PC-3 (cell line): ENCODE measurements around the gene GOLM1. TPM values are rescaled to one million over a fixed set of nuclear protein-coding genes. Genes with fewer than 3 reads are reported as not detected.

ENCODE experiments used
- ATAC-seq: fragments of 200-7000 bp; cut with Tn5 transposase; 2 replicates; pipeline ENCODE4 v1.9.1; 2020; ENCODE audit warnings: mild to moderate bottlenecking, moderate library complexity
- BruUV-seq: library from RNA; stranded (reverse); fragments of 400-500 nt; replicated peaks from 2 replicates; lab custom pipeline; 2021; lab: Mats Ljungman, UMichigan
- CTCF ChIA-PET: fragments of 300-600 bp; sonication (Branson Sonifier 250); formaldehyde crosslinking; loops from one replicate; lab custom pipeline; 2022; ENCODE audit warnings: antibody characterized with exemption; lab: Charles Lee
- POLR2A ChIA-PET: fragments of 300-600 bp; sonication (Branson Sonifier 250); formaldehyde crosslinking; loops from one replicate; lab custom pipeline; 2022; ENCODE audit warnings: antibody characterized with exemption; ENCODE audit not compliant: unreplicated experiment; lab: Charles Lee
- DNase-seq: peaks from one replicate; pipeline ENCODE4 v3.0.0-alpha.2; 2015
- H2AFZ ChIP-seq: fragments of 300-600 bp; sonication (generic); 2 replicates; pipeline ENCODE4 v1.6.0; 2016; ENCODE audit warnings: antibody characterized with exemption, low read length
- H3F3A ChIP-seq: fragments of 300-600 bp; sonication (generic); one replicate; pipeline ENCODE4 v1.6.0; 2017; ENCODE audit warnings: antibody characterized with exemption, low read length, control low read depth, mild to moderate bottlenecking; ENCODE audit not compliant: unreplicated experiment
- H3K27ac ChIP-seq: fragments of 300-600 bp; sonication (generic); 2 replicates; pipeline ENCODE4 v1.5.1; 2016; ENCODE audit warnings: mild to moderate bottlenecking, low read length
- H3K27me3 ChIP-seq: fragments of 300-600 bp; sonication (generic); 2 replicates; pipeline ENCODE4 v1.6.1; 2016; ENCODE audit warnings: low read length, mixed read lengths
- H3K36me3 ChIP-seq: fragments of 300-600 bp; sonication (generic); 2 replicates; pipeline ENCODE4 v1.6.1; 2016; ENCODE audit warnings: low read depth, mixed run types, low read length, mixed read lengths
- H3K4me1 ChIP-seq: fragments of 300-600 bp; sonication (generic); 2 replicates; pipeline ENCODE4 v1.5.1; 2016; ENCODE audit warnings: low read length; ENCODE audit not compliant: insufficient read depth
- H3K4me2 ChIP-seq: fragments of 300-600 bp; sonication (generic); 2 replicates; pipeline ENCODE4 v1.6.0; 2016; ENCODE audit warnings: low read length
- H3K4me3 ChIP-seq: fragments of 300-600 bp; sonication (generic); 2 replicates; pipeline ENCODE4 v1.5.1; 2016; ENCODE audit warnings: mild to moderate bottlenecking, low read length, mixed read lengths
- H3K79me2 ChIP-seq: fragments of 300-600 bp; sonication (generic); 2 replicates; pipeline ENCODE4 v1.6.1; 2017; ENCODE audit warnings: low read length, mixed read lengths
- H3K9ac ChIP-seq: fragments of 300-600 bp; sonication (generic); 2 replicates; pipeline ENCODE4 v1.6.0; 2016; ENCODE audit warnings: mild to moderate bottlenecking, low read length
- H3K9me2 ChIP-seq: fragments of 300-600 bp; sonication (generic); replicated peaks from 2 replicates; pipeline ENCODE4 v1.6.1; 2016; ENCODE audit warnings: mixed run types, low read length, mixed read lengths
- H3K9me3 ChIP-seq: fragments of 300-600 bp; sonication (generic); 2 replicates; pipeline ENCODE4 v1.6.1; 2016; ENCODE audit warnings: low read length, mixed read lengths
- H4K20me1 ChIP-seq: fragments of 300-600 bp; sonication (generic); 2 replicates; pipeline ENCODE4 v1.6.1; 2016; ENCODE audit warnings: low read length, mixed read lengths
- EZH2 ChIP-seq: fragments of 300-600 bp; sonication (generic); IDR thresholded peaks from one replicate; pipeline ENCODE4 v1.6.1; 2017; ENCODE audit warnings: antibody characterized with exemption, mild to moderate bottlenecking, low read length; ENCODE audit not compliant: unreplicated experiment
- EZH2phosphoT487 ChIP-seq: fragments of 300-600 bp; sonication (generic); IDR thresholded peaks from 2 replicates; pipeline ENCODE4 v1.6.1; 2018; ENCODE audit warnings: mild to moderate bottlenecking, antibody characterized with exemption, low read length, borderline replicate concordance
- intact Hi-C: fragments of 100-400 bp; cut with micrococcal nuclease; formaldehyde crosslinking; loops from 2 replicates; pipeline ENCODE4 v1.9.0; 2023
- total RNA-seq: library from RNA; depleted of rRNA; stranded (reverse); fragments of >200 nt; gene quantifications from 2 replicates; pipeline ENCODE4 v1.2.3, GENCODE V29; 2014
- TF ChIP-seq, protein P1 (sequence below): fragments of 300-600 bp; sonication (generic); conservative IDR thresholded peaks from 2 replicates; pipeline ENCODE4 v1.5.1; 2017; ENCODE audit warnings: antibody characterized with exemption, low read depth, mild to moderate bottlenecking, low read length

Gene GOLM1
- total RNA-seq, 1 experiment from 2014 or later: 55.8 TPM

DNA sequence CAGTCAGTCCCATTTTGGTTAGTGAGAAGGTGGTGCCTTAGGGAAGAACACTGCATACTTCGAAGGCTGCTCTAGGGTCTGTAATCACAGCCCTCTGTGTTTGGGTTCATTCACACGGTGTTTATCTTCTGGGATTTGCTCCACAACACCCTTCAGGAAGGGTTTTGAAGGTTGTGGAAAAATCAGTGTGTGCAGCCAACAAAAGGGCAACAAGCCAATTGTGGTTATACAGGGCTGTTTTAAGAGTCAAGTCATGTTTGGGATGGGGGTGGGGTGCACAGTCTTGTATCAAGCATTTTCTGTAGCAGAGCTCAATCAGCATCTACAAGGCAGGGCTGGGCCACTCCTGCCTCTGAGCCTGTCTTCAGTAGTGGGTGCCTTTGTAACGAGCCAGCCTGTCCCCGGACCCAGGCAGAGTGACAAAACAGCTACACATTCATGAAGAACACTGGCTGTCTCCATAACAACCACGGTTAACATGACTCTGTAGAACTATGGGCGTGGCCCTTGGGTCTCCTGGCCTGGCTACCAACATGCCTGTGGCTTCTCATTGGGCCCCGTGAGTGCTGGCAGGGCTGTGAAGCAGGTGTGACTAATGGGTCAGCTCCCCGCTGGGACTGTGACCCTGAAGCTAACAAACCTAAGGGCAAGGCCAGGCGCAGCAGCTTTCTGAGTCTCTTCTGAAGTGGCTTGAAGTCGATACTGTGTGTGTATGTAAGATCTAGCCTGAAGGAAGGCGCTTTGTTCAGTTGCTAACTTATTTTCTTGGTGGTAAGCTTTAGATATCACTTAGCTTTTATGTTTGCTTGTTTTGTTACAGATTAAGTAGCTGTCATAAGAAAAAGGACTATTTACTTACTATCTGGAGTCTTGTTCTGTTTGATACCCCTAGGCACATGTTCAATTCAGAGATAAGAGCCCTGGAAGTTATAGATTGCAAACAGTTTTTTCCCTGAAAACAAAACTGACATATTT, 27.9 kb upstream of the GOLM1 start:
- ChIA-PET CTCF (interaction anchor here (0.5 kb wide), 1 partner anchor 109 kb away, joined by 10 read pairs; no protein-coding TSS in a partner anchor), POLR2A (no interaction called here)
- H3K9me2 ChIP-seq: no peaks in the 10 kb centered on the region
- no peaks in the 10 kb centered on the region for H3K9me3 ChIP-seq
- DNase-seq (peak; percentile 87), ATAC-seq (peak; percentile 95)
- no peaks in the 10 kb centered on the region for H3K27me3 ChIP-seq
- intact Hi-C loops: loop anchor here (2.0 kb wide), 1 partner anchor 26 kb away; no protein-coding TSS in a partner anchor
- H3K4me2 ChIP-seq: peak overlapping the region; percentile 69
- TF ChIP-seq, protein P1, sequence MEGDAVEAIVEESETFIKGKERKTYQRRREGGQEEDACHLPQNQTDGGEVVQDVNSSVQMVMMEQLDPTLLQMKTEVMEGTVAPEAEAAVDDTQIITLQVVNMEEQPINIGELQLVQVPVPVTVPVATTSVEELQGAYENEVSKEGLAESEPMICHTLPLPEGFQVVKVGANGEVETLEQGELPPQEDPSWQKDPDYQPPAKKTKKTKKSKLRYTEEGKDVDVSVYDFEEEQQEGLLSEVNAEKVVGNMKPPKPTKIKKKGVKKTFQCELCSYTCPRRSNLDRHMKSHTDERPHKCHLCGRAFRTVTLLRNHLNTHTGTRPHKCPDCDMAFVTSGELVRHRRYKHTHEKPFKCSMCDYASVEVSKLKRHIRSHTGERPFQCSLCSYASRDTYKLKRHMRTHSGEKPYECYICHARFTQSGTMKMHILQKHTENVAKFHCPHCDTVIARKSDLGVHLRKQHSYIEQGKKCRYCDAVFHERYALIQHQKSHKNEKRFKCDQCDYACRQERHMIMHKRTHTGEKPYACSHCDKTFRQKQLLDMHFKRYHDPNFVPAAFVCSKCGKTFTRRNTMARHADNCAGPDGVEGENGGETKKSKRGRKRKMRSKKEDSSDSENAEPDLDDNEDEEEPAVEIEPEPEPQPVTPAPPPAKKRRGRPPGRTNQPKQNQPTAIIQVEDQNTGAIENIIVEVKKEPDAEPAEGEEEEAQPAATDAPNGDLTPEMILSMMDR: no peak
- no peak for TF ChIP-seq EZH2
- H3K27ac ChIP-seq: peak overlapping the region; percentile 59
- BruUV-seq: no TSS peak
- H3K9ac ChIP-seq: no peak overlapping the region
- no peaks in the 10 kb centered on the region for H3K36me3 ChIP-seq
- peak overlapping the region; percentile 31; the same call in 1 of the 2 replicates for H3K4me3 ChIP-seq
- H3F3A ChIP-seq: no peaks in the 10 kb centered on the region
- H2AFZ ChIP-seq: peak overlapping the region; percentile 42
- no peaks in the 10 kb centered on the region for H4K20me1 ChIP-seq
- peaks cover 28% of the 10 kb centered on the region for H3K4me1 ChIP-seq
- H3K79me2 ChIP-seq: no peaks in the 10 kb centered on the region

DNA sequence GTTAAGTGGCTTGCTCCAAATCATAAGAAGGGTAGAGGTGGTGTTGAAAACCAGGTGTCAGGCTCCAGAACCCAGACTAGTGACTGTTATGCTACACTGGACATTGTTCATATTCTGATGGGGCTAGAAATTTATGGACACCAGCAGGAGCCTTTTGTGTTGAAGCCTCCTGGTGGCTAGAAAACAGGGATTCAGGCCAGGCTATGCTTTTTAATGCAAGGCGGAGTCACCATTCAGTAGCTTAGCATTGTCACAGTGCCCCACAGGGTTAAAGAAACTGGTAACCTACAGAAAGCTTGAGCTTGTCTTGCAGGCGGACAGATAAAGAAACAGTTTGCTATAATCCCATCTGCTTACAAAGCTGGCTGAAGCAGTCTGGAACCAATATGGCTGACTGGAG, 23.0 kb upstream of the GOLM1 start:
- Histone ChIP-seq H2AFZ (no peak overlapping the region), H3K4me1 (peaks cover 9% of the 10 kb centered on the region), H4K20me1 (no peaks in the 10 kb centered on the region), H3F3A (no peaks in the 10 kb centered on the region), H3K4me3 (no peak overlapping the region), H3K9ac (no peak overlapping the region), H3K9me3 (no peaks in the 10 kb centered on the region), H3K79me2 (no peaks in the 10 kb centered on the region), H3K27me3 (no peaks in the 10 kb centered on the region), H3K4me2 (no peak overlapping the region), H3K9me2 (no peaks in the 10 kb centered on the region), H3K27ac (no peak overlapping the region), H3K36me3 (no peaks in the 10 kb centered on the region)
- ChIA-PET CTCF (no interaction called here), POLR2A (interaction anchor here (0.6 to 0.7 kb wide), 2 partner anchors 18 to 65 kb away, joined by 3 to 5 read pairs; no protein-coding TSS in a partner anchor)
- BruUV-seq: no TSS peak
- TF ChIP-seq EZH2: no peak
- TF ChIP-seq, protein P1: peak; percentile 31; the same call in 1 of the 2 replicates
- no peak for TF ChIP-seq EZH2phosphoT487
- ATAC-seq: no peak
- intact Hi-C loops: no loop called here
- no peak for DNase-seq

DNA sequence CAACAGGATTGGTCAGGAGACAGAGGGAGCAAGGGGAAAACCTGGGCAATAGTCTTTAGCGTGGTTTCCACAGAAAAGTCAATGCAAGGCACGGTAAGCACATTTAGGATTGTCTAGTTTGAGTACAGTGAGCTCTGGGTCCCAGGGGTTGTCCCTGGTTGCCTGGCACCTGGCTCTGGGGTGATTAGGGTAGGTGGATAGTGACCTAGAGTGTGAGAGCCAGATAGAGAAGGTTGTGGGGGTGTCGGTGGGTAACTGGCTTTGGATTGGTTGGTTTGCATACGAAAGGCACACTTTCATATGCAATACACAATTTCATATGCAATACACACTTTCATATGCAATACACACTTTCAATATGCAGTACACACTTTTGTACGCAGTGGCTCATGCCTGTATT, 20.1 kb upstream of the GOLM1 start:
- Histone ChIP-seq H2AFZ (no peak overlapping the region), H3K9me3 (no peaks in the 10 kb centered on the region), H3F3A (no peaks in the 10 kb centered on the region), H3K9ac (no peak overlapping the region), H3K4me2 (no peak overlapping the region), H3K36me3 (no peaks in the 10 kb centered on the region), H3K4me1 (no peaks in the 10 kb centered on the region), H3K27ac (no peak overlapping the region), H3K27me3 (no peaks in the 10 kb centered on the region), H4K20me1 (no peaks in the 10 kb centered on the region), H3K4me3 (no peak overlapping the region), H3K9me2 (no peaks in the 10 kb centered on the region), H3K79me2 (no peaks in the 10 kb centered on the region)
- no peak for TF ChIP-seq EZH2phosphoT487
- TF ChIP-seq EZH2: no peak
- TF ChIP-seq, protein P1: no peak
- no TSS peak for BruUV-seq
- intact Hi-C loops: no loop called here
- CTCF ChIA-PET: no interaction called here
- DNase-seq (no peak), ATAC-seq (no peak)
- POLR2A ChIA-PET: no interaction called here
